GM21515 (cell line): Measurements from ENCODE around the gene BANP.
"Not testable (repeated sequence)": the region's sequence is repeated elsewhere in the genome, so short reads cannot be mapped to it uniquely, and the experiment has no call there.

ENCODE experiments used
- ATAC-seq: cut with Tn5 transposase; IDR thresholded peaks from one replicate; pipeline ENCODE4 v1.9.1; 2021; ENCODE audit not compliant: unreplicated experiment

BANP gene

DNA sequence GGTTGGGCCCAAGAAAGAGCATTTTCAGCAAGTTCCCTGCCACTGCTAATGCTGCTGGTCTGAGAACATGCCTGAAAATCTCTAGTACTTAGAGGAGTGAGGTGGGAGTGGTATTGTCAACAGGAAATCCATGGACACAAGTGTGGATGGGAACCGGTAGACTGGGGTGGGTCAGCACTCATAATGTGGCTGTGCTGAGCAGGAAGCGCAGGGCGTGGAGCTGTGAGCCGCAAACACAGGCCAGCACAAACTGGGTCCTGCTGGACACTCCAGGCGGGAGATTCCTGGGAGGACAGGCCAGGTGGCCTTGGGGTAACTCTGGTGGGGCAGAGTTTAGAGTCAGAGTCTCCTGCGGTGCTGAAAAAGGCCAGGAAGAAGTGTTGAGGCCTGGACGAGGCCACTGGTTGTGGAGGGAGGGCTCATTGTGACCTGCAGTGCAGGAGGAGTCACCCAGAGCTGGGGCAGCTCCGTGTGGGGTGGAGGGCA lies 62.6 kb downstream of the BANP start:
- ATAC-seq: no peak

GRCh38 chr16:88014252-88014781 lies 63.1 kb downstream of the BANP start:
- ATAC-seq: no peak

DNA sequence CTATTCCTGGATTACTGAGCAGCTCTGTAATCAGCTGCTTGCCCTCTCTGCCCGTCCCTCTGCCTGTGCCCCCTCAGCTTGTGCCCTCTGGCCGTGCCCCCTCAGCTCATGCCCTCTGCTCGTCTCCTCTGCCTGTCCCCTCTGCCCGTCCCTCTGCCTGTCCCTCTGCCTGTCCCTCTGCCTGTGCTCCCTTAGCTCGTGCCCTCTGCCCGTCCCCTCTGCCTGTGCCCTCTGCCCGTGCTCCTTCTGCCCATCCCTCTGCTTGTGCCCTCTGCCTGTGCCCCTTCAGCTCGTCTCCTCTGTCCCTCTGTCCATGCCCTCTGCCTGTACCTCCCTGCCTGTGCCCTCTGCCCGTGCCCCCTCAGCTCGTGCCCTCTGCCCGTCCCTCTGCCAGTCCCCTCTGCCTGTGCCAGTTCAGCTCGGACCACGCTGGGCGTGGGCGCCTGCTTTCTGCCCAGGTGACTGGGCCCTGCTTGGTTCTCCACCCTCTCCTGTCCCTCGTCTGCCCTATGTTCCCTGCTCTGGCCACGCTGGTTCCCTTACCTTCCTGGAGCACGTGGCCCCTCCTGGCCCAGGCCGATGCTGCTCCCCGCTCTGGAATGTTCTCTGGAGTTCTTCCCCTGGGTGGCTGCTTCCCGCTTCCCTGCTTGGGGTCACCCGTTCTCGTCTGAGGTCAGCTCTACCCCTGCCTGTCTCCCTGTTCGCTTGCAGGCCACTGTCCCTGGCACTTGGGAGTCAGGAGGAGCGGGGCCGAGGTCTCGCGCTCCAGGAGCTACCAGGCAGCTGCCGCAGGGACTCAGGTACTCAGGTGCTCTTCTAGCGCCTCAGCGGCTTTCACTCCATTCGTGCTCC lies 63.9 kb downstream of the BANP start:
- no peak for ATAC-seq

- ATAC-seq: no peak
Observed at GRCh38 chr16:88015806-88016140, 64.5 kb downstream of the BANP start.

- ATAC-seq: not testable (repeated sequence)
Observed at GRCh38 chr16:88016386-88016785, 65.2 kb downstream of the BANP start.

DNA sequence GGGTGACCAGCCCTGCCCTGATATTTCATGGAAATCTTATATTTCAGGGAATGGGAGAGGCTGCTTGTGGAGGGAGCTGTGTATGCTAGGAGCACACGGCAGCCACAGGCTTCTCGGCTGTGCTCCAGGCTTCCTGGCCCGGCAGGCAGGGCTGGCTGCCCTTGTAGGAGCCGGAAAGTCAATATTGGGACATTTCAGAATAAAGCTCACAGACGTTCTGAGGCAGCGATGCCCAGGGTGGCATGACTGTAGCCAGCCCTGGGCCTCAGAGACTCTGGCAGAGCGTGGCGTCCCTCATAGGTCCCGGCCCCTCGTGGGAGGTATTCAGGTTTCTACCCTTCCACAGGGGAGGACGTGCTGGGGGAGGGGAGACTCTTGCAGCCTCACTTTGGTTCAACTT lies 65.7 kb downstream of the BANP start:
- no peak for ATAC-seq

GRCh38 chr16:88017587-88018101 lies 66.4 kb downstream of the BANP start:
- ATAC-seq: no peak

GRCh38 chr16:88018382-88018781 lies 67.1 kb downstream of the BANP start:
- not testable (repeated sequence) for ATAC-seq

DNA sequence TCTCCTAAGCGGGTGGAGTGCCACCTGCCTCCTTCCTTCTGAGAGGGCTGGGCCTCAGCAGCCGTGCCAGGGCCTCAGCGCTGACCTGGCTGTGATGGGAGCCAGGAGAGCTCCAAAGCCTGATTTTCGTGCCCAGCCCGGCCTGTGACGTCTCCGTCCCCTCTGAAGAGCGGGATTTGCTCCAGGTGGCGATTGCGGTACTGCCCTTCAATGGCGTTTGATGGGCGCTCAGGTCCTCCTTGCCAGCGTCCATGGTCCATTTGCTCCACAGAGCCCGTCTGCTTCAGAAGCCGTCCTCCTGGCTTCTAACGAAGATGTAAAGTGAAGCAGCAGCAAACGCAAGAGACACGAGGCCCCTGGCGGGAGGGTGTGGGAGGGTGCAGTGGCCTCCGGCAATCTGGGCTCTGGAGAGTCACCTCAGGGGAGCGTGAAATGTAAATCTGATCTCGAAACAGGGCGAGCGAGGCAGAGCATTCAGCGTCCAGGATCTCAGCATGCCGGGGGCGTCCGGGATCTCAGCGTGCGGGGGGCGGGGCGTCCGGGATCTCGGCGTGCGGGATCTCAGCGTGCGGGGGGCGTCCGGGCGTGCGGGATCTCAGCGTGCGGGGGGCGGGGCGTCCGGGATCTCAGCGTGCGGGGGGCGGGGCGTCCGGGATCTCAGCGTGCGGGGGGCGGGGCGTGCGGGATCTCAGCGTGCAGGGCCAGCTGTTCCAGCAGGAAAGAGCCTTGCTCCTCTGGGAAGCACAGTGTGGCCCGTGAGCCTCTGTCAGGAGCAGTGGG lies 68.0 kb downstream of the BANP start:
- not testable (repeated sequence) for ATAC-seq

- no peak for ATAC-seq
Observed at GRCh38 chr16:88019821-88020515, 68.7 kb downstream of the BANP start.

DNA sequence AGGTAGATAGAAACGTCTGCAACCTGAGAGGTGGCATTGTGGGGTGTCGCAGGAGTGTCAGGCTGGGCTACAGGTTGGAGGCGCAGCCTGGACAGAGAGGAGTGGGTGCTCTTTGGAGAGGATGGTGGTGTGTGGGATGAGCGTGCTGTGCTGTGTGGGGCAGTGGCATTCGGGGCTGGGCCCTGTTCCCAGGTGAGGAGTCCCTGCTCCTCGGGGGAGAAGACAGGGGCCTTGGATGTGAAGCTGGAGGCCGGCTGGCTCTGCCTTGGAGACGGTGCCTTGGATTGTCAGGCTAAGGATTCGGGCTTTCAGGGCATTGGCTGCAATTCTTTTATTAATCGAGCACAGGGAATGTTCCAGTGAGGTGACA lies 69.3 kb downstream of the BANP start:
- ATAC-seq: no peak

DNA sequence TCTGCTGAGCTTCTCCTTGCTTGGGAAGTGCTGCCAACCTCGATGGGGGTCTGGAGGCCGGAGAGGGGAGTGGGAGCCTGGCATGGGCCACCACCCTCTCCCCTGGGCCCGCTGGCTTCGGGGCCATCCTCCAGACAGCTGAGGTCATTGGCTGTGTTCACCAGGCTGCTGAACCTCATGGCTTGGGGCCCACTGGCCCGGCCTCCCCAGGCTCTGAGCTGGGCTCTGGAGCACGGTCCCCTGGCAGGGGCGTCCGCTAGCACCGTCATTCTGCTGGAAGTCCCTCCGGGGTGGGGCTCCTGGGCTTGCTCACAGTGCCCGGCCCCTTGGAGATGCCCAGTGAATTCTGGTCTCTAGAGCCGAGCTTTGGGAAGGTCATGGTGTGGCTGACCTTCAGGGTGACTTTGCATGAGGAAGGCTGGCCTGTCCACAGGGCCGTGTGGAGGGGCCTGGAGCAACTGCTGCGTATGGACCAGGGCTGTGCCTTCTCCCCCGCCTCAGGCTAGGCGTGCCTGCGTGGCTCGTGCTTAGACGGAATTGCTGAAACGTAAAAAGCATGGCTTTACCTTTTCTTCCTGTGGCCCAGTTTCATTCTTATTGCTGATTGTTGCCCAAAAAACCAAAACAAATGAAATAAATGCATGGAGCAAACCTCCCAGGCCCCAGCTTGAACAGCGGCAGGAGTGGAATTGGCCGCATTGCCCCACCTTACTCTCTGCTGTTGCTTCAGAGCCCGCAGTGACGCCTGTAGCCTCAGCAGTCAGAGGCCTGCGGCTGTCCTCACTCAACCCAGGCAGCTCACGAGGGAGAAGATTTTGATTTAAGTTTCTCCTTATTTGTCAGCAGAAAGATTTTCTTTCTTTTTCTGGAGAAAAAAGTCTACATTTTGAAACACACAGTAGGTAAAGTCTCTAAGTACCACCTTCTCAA lies 70.1 kb downstream of the BANP start:
- not testable (repeated sequence) for ATAC-seq

DNA sequence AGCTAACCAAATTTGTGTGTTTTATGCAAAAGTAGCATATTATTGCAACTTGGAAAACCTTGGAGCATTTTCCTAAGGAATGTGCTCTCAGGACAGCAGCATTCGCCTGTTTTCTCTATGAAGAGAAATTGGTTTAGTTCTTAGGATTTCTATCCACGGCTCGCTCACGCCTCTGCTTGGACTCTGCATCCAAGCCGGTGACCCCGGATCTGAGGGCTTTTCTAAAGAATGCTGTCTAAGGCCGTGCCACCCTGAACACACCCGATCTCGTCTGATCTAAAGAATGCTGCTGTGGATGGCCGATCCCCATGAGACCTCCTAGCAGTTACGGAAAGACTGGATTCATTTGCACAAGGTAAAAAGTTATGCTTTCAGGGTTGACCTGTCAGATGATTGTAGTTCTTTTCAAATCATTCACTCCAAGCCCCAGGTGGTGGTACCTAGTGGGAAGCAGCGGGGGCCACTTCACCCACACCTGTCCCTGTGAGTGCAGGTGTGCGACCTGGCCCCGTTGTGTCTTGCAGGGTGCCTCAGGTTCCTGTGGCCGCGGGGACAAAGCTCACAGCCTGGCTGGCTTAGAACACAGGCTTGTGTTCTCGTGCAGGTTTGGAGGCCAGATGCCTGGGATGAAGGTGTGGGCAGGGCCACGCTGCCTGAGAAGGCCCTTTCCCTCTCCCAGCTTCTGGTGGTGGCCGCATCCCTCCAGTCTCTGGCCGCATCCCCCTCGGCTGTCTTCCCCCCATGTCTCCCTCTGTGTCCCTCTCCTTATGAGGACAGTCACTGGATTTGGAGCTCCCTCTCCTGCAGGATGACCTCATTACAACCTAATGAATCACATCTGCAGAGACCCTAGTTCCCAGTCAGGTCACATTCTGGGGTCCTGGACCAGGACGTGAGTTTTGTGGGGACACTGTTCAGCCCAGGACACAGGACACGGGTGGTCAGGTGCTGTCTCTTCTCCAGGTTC lies 71.1 kb downstream of the BANP start:
- no peak for ATAC-seq

GRCh38 chr16:88023366-88023765 lies 72.1 kb downstream of the BANP start:
- no peak for ATAC-seq

DNA sequence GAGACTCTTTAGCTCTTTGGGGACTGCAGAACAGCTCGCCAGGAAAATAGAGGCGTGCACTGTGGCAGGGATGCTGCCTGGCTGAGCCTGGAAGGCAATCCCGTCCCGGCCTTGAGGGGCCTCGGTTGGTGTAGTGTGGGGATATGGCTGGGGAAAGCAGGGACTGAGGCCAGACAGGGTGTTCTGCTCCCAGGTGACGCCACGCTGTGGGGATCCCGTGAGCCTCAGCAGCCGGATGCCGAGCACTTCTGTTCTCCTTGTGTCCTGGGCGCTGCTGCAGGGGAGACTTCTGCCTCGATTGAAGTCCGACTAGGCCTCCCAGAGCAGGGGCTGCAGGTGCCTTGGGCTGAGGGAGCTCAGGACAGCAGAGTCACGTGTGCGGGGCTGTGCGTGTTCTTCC lies 72.6 kb downstream of the BANP start:
- ATAC-seq: no peak

- ATAC-seq: not testable (repeated sequence)
Observed at GRCh38 chr16:88024491-88025085, 73.4 kb downstream of the BANP start.

GRCh38 chr16:88025086-88025492 lies 73.9 kb downstream of the BANP start:
- not testable (repeated sequence) for ATAC-seq

DNA sequence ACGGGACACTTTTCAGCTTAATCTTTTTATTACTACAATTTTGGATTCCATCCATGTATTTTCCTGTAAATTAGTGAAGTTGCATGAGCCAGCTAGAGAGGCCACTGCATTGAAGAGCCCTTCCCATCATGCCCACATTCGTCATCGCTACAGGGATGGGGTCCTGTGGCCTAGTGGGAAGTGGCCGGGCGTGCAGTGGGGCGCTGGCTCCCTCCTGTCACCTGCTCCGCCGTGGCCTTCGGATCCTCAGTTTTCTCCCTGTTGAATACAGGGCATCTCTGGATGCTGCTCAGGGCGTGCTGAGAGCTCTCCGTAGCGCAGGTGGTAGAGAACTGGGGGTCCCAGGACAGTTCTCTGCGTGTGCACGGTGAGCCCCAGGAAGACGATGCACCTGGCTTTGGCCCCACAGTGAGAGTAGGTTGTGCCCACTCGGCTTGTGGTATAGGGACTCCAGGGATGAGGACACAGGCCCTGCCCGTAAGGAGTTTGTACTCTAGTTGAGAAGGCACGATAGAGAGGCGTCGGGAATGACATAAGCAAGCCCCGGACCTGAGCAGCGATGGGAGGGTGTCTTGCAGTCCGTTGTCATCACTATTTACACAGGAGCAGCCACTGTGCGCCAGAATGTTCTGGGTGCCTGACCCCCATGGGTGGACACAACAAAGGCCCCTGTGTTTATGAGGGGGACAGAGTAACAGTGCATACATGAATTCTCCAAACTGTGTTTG lies 74.8 kb downstream of the BANP start:
- ATAC-seq: not testable (repeated sequence)
